Activated T-cell treated with anti-CD3 and anti-CD28 coated beads, Interleukin-2, amount 50 U/mL, for 72 hours (primary cell): ENCODE data around the gene ZYG11A. TPM values are rescaled to one million over a fixed set of nuclear protein-coding genes. Genes with fewer than 3 reads are reported as not detected.

ENCODE experiments used
- ATAC-seq, 2 donors: fragments of 150-1000 bp; cut with Tn5 transposase; replicated peaks in 1 of 2; 2 replicates each; pipeline ENCODE4 v1.10.0; 2021; ENCODE audit warnings: moderate library complexity in 2 of 2, mild to moderate bottlenecking in 1 of 2
- DNase-seq, 2 donors: peaks; one replicate each; pipeline ENCODE4 v3.0.0; 2021 to 2022; ENCODE audit warnings: mixed read lengths in 1 of 2
- H3K27ac Mint-ChIP-seq: one replicate; pipeline ENCODE4 v1.8.0; 2022; ENCODE audit warnings: mild to moderate bottlenecking, moderate library complexity, mixed read lengths
- H3K27me3 Mint-ChIP-seq: one replicate; pipeline ENCODE4 v1.8.0; 2022; ENCODE audit warnings: low read depth, mixed read lengths
- H3K36me3 Mint-ChIP-seq, 2 donors: one replicate each; pipeline ENCODE4 v1.8.0; 2022; ENCODE audit warnings: mixed read lengths in 2 of 2, mild to moderate bottlenecking in 1 of 2; ENCODE audit not compliant: insufficient read depth in 2 of 2
- H3K4me1 Mint-ChIP-seq: one replicate; pipeline ENCODE4 v1.8.0; 2022; ENCODE audit warnings: low read depth, mixed read lengths
- H3K4me3 Mint-ChIP-seq, 2 donors: one replicate each; pipeline ENCODE4 v1.8.0; 2022; ENCODE audit warnings: mild to moderate bottlenecking in 2 of 2, mixed read lengths in 2 of 2, moderate library complexity in 2 of 2
- H3K9me3 Mint-ChIP-seq, 2 donors: one replicate each; pipeline ENCODE4 v1.8.0; 2022; ENCODE audit warnings: mixed read lengths in 2 of 2
- total RNA-seq, 2 donors: library from RNA; stranded (reverse); gene quantifications; one replicate each; pipeline ENCODE4 v1.2.3, GENCODE V29; 2022

Gene ZYG11A
- total RNA-seq, 2 donors from 2014 or later: 0.35 to 0.72 TPM

DNA sequence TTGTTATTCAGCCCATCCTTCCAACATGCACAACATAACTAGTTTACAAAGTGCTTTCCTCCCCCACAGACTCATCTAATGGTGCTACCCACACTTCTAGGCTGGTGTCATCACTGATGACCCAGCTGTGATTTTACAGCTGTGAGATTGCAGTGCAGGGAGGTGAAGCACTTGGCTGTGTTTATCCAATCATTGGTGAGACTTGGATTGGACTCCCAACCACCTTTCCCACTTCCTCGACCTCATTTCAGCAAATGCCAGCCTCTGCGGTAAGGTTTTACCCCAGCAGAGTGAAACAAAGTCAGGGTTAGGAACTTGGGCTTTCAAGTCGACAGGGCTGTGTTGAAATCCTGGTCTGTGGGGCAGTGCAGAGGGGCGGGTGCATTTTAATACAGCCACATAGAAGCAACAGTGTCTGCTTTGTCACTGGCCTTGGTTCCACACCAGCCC is 56.9 kb downstream of the ZYG11A start:
- H3K27me3 Mint-ChIP-seq: no peaks in the 10 kb centered on the region
- no peak overlapping the region for H3K27ac Mint-ChIP-seq
- no peak for DNase-seq
- ATAC-seq: no peak
- H3K4me1 Mint-ChIP-seq: no peaks in the 10 kb centered on the region
- no peaks in the 10 kb centered on the region for H3K9me3 Mint-ChIP-seq
- H3K4me3 Mint-ChIP-seq: no peak overlapping the region
- H3K36me3 Mint-ChIP-seq: no peaks in the 10 kb centered on the region

DNA sequence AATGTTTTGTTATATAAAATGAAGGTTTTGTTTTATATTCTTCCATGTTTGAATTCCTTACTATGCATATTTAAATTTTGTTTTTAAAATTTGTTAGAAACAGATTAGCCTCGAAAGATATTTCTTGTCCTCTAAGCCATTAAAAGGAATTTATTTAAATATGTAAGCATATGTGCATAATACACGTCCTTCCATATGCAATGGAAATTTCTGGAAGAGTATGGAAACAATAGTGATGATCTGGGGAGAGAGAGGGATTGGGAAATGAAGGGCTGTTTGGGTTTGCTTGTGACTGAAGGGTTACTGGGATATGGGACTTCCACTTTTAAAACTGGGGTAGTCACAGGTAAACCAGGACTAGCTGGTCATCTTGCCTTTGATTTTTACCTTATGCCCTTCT is 57.8 kb downstream of the ZYG11A start:
- ATAC-seq (no peak), DNase-seq (no peak)
- Mint-ChIP-seq H3K4me3 (no peak overlapping the region), H3K9me3 (no peaks in the 10 kb centered on the region), H3K27ac (no peak overlapping the region), H3K36me3 (no peaks in the 10 kb centered on the region), H3K4me1 (no peaks in the 10 kb centered on the region), H3K27me3 (no peaks in the 10 kb centered on the region)

DNA sequence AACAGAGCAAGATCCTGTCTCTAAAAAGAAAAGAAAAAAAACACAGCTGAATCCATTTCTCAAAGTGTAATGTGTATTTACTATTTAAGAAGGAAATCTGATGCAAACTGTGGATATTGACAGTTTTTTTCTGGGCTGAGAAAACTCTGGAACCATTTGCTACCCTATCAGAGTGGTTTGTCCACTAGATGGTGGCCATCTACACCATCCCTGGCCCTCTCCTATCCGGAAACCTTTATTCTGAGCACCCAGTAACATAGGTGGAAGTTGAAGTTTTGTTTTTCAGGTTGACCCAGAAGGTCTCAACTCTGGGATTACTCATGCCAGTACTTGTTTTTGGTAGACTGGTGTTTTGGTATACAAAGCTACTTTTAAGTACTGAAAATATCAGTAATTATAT is 58.8 kb downstream of the ZYG11A start:
- ATAC-seq: no peak
- no peak overlapping the region for H3K4me3 Mint-ChIP-seq
- no peak overlapping the region for H3K27ac Mint-ChIP-seq
- no peak for DNase-seq
- H3K4me1 Mint-ChIP-seq: no peaks in the 10 kb centered on the region
- H3K27me3 Mint-ChIP-seq: no peaks in the 10 kb centered on the region
- no peaks in the 10 kb centered on the region for H3K36me3 Mint-ChIP-seq
- no peaks in the 10 kb centered on the region for H3K9me3 Mint-ChIP-seq

DNA sequence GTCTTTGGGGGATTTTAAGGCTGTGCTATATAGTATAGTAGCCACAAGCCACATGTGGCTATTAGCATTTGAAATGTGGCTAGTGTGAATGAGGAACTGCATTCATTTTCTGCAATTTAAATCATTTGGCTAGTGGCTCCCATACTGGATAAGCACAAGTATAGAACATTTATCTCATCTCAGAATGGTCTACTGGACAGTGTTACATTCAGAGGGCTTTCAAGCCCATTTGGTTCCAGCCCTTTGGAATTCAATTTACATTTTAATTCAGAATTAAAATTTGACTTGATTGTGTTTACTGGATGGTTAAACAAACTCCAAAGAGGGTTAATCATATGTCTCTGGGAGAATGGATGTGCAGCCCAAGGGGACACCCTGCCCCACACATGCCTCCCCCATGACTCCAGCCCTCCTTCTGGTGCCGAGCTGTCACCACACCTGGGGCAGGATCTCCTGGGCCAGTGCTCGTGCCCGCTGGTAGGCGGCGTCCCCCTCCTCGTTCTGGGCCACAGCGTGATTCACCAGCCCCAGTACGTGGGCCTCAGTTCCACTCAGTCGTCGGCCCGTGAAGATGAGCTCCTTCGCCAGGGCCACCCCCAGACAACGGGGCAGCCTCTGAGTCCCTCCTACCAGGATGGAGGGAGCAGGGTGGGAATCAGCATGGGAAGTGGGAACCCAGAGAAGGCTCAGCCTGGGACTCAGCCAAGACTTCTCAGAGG is 61.8 kb downstream of the ZYG11A start:
- peak; percentile 5 to 9 for ATAC-seq

DNA sequence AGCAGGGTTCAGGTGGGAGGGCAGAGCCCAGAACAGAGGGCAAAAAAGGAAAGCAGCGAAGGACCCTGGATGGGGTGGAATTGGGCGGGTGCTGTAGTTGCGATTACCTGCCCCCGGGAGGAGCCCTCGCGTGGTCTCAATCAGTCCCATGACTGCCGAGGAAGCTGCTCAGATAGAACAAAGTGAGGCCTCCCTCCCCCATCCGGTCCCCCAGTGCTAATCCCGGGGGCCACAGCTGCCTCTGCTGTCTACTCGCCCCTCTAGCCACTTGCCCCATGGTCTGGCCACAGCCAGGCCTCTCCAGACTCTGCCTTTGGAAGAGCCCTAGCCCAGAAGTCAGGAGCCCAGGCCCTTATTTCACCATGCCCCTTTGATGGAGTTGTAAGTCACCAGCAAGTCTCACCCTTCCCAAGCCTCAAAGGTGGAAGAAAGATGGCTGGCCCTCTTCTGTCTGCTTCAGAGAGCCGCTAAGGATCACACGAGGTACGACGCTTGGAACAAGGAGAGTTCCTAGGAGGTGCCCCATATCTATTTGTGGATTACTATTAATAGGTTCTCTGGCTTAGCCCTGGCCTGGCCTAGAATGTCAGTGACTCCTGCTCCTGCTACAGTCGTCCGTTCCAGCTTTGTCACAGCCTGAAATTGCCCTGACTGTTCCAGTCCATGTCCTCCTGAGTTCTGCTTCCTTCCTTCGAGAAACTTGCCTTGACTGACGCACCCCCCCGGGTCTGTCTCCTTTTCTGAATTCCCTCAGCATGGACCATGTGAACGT is 62.6 kb downstream of the ZYG11A start:
- no peaks in the 10 kb centered on the region for H3K9me3 Mint-ChIP-seq
- peak; percentile 37 to 40 for DNase-seq
- ATAC-seq: peak; percentile 69 to 73
- H3K36me3 Mint-ChIP-seq: no peaks in the 10 kb centered on the region
- H3K27me3 Mint-ChIP-seq: no peaks in the 10 kb centered on the region
- H3K4me3 Mint-ChIP-seq: no peak overlapping the region
- no peaks in the 10 kb centered on the region for H3K4me1 Mint-ChIP-seq
- no peak overlapping the region for H3K27ac Mint-ChIP-seq

More for the DNA sequence above, 61.8 kb downstream of the ZYG11A start:
- Mint-ChIP-seq H3K4me3 (no peak overlapping the region), H3K9me3 (no peaks in the 10 kb centered on the region), H3K27me3 (no peaks in the 10 kb centered on the region), H3K27ac (no peak overlapping the region), H3K4me1 (no peaks in the 10 kb centered on the region), H3K36me3 (no peaks in the 10 kb centered on the region)
- DNase-seq: no peak

- Mint-ChIP-seq H3K4me3 (no peak overlapping the region), H3K27ac (no peak overlapping the region), H3K36me3 (no peaks in the 10 kb centered on the region), H3K9me3 (no peaks in the 10 kb centered on the region), H3K4me1 (no peaks in the 10 kb centered on the region), H3K27me3 (no peaks in the 10 kb centered on the region)
- DNase-seq (no peak), ATAC-seq (no peak)
Observed at GRCh38 chr1:52906135-52906603, 63.6 kb downstream of the ZYG11A start.

DNA sequence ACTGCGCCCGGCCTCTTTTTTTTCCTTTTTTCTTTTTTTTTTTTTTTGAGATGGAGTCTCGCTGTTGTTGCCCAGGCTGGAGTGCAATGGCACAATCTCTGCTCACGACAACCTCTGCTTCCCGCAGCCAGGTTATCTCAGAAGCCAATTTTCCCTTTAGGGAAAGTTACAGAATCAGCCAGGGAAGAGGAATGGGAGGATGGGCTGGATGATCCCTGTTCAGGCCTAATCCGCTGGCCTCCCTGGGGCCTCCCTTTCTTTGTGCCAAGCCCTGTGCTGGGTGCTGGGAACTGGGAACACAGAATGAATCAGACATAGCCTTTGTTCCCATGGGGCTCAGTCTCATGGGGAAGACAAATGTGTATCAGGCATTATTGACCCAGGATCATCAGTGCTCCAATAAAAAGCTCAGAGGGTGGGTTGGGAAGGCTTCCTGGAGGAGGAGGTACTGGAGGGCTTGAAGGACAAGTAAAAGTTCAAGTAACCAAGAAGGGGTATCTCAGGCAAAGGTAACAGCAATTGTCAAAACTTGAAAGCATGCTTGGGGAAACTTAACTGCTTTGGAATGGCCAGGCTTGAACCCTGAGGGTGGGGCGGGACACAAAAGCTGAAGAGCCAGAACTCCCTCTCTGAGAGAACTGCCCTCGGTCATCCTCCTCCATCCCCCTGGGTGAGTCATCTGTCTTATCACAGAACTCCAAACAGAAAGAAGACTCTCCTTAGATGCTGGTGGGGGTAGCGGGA is 64.7 kb downstream of the ZYG11A start:
- Mint-ChIP-seq H3K9me3 (no peaks in the 10 kb centered on the region), H3K4me3 (no peak overlapping the region), H3K4me1 (no peaks in the 10 kb centered on the region), H3K27me3 (no peaks in the 10 kb centered on the region), H3K27ac (no peak overlapping the region), H3K36me3 (no peaks in the 10 kb centered on the region)
- DNase-seq (no peak), ATAC-seq (no peak)

- ATAC-seq (no peak), DNase-seq (no peak)
- no peak overlapping the region for H3K4me3 Mint-ChIP-seq
- H3K9me3 Mint-ChIP-seq: no peaks in the 10 kb centered on the region
- H3K27ac Mint-ChIP-seq: no peak overlapping the region
- no peaks in the 10 kb centered on the region for H3K36me3 Mint-ChIP-seq
- H3K4me1 Mint-ChIP-seq: no peaks in the 10 kb centered on the region
- H3K27me3 Mint-ChIP-seq: no peaks in the 10 kb centered on the region
Observed at GRCh38 chr1:52907812-52908153, 65.2 kb downstream of the ZYG11A start.

DNA sequence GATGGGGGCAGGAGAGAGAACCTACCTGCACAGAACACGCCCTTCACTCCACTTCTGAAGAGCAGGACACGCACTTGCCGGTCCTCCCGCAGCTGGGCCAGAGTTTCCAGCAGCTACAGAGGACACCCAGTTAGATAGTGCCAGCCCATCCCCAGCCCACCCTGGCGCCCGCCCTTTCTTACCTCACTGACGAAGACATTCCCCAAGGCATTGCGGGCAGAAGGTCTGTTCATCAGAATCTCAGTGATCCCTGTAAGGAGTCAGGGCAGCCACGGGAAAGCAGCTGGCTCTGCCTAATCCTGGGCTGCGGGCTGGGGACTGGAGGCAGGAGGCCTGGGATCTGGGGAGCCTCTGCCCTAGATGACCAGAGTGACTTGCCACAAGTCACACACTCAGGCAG is 69.0 kb downstream of the ZYG11A start:
- DNase-seq (no peak), ATAC-seq (no peak)
- Mint-ChIP-seq H3K4me1 (no peaks in the 10 kb centered on the region), H3K36me3 (no peaks in the 10 kb centered on the region), H3K27ac (no peak overlapping the region), H3K4me3 (no peak overlapping the region), H3K27me3 (no peaks in the 10 kb centered on the region), H3K9me3 (no peaks in the 10 kb centered on the region)

DNA sequence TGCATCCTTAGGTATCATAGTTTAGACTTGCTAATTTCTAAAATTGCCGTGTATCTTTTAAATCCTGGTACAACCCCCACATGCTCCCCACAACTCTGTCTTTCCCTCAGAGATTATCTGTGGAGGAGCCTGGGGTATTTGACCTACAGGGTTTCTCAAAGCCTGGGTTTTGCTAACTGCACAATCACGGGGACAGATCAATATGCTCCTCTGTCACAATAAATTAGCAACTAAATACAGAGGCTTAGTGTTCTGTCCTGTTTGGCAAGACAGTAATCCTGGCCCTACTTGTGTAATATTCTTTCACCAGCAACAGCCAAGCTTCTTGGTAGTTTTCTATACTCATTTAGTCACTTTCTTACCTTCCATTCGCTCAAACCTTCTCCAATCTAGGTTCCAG is 70.5 kb downstream of the ZYG11A start:
- Mint-ChIP-seq H3K27me3 (no peaks in the 10 kb centered on the region), H3K27ac (peak overlapping the region; percentile 2), H3K4me1 (no peaks in the 10 kb centered on the region), H3K9me3 (no peaks in the 10 kb centered on the region), H3K36me3 (no peaks in the 10 kb centered on the region), H3K4me3 (no peak overlapping the region)
- no peak for ATAC-seq
- no peak for DNase-seq

DNA sequence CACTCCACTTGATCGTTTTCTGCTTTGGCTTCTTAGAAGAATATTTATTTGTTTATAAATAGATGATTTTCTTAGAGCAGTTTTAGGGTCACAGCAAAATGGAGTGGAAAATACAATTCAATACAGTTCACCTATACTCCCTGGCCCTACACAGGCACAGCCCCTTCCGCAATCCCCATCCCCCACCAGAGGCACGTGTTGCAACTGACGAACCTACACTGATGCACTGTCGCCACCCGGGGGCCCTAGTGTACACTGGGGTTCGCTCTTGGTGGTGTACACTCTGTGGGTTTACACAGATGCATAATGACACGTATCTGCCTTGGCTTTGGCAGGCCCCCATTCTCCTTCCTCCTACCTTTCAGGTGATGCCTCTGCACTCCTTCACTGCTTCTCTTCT is 71.0 kb downstream of the ZYG11A start:
- no peaks in the 10 kb centered on the region for H3K4me1 Mint-ChIP-seq
- H3K27me3 Mint-ChIP-seq: no peaks in the 10 kb centered on the region
- H3K27ac Mint-ChIP-seq: peak overlapping the region; percentile 2
- no peak overlapping the region for H3K4me3 Mint-ChIP-seq
- H3K9me3 Mint-ChIP-seq: no peaks in the 10 kb centered on the region
- ATAC-seq (no peak), DNase-seq (peak; percentile 11 to 14)
- no peaks in the 10 kb centered on the region for H3K36me3 Mint-ChIP-seq

DNA sequence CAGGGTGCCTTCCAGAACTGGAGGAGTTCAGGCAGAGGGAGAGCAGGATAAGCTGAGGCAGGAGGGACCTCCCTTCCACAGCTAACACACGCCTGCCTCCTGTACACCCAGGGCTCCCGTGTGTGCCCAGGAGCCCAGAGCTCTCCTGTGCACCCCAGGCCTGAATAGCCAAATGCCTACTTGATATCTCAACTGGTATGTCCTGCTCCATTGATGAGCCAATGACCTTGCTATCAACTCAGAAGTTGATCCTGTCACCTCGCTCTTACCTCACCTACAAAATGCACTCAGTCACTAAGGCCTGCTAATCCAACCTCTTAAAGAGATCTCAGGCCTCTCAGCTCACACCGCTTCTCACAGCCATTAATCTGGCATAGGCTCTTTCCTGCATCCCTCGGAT is 71.9 kb downstream of the ZYG11A start:
- Mint-ChIP-seq H3K4me3 (no peak overlapping the region), H3K27ac (no peak overlapping the region), H3K27me3 (no peaks in the 10 kb centered on the region), H3K4me1 (peaks cover 5% of the 10 kb centered on the region), H3K36me3 (no peaks in the 10 kb centered on the region), H3K9me3 (no peaks in the 10 kb centered on the region)
- ATAC-seq: no peak
- DNase-seq: no peak

DNA sequence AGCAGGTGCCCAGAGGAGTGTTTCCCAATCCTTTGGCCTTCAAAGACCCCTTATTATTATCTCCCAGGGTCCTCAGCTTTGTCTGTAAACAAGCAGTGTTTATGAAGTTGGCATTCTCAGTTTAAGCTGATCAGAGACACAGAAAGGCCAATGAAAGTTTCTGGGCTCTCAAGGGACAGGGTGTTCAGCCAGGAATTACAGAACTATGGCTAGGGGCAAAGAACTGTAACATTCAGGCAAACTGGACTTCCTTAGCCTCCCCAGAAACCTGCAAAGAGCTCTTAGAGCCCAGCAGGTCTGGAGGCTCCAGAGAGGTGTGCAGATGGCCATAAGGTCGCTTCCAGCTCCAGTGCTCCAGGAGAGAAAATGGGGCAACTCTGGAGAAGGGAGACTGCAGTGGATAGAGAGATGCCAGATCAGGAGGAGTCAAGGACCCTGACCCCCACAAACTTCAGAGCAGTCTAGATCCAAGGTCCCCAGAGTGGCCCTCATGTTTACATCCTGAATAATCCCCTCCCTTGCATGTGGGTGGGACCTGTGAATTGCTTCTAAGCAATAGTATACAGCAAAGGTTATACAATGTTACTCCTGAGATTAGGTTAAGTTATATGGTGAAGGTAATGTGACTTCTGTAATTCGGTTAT is 72.8 kb downstream of the ZYG11A start:
- Mint-ChIP-seq H3K36me3 (no peaks in the 10 kb centered on the region), H3K9me3 (no peaks in the 10 kb centered on the region), H3K27me3 (no peaks in the 10 kb centered on the region), H3K4me3 (no peak overlapping the region), H3K27ac (no peak overlapping the region), H3K4me1 (peaks cover 14% of the 10 kb centered on the region)
- DNase-seq (no peak), ATAC-seq (no peak)
